ENCODE data around the gene NFIC. TPM values are rescaled to one million over a fixed set of nuclear protein-coding genes. Genes with fewer than 3 reads are reported as not detected.

Gene NFIC
- total RNA-seq, 1 experiment from 2014 or later = 75.6 TPM

GRCh38 chr19:3431760-3432397 is 65.5 kb downstream of the NFIC start:
- POLR2A ChIA-PET (ENCODE audit: unreplicated experiment) = no interaction called here

GRCh38 chr19:3433313-3433712 is 66.9 kb downstream of the NFIC start:
- no peak for TF ChIP-seq EZH2 (IDR thresholded peaks at IDR 0.05; ENCODE audit: low read depth)
- no peak for TF ChIP-seq CTCF (conservative IDR thresholded peaks at IDR 0.05)
- ChIA-PET CTCF (no interaction called here), POLR2A (ENCODE audit: unreplicated experiment) (no interaction called here)
- no peak overlapping the region for H3K4me2 ChIP-seq
- H3F3A ChIP-seq (ENCODE audit: insufficient read depth, low read depth) = peaks cover 11% of the 10 kb centered on the region; the same call in 1 of the 2 replicates
- no peak overlapping the region for H3K27ac ChIP-seq
- no peaks in the 10 kb centered on the region for H3K9me3 ChIP-seq (ENCODE audit: insufficient read depth, low read depth)
- BruUV-seq (replicated peaks) = no TSS peak
- no peak overlapping the region for H2AFZ ChIP-seq
- intact Hi-C loops (cut with micrococcal nuclease; ENCODE audit: unreplicated experiment) = no loop called here
- H3K9me2 ChIP-seq (ENCODE audit: insufficient read depth) = no peaks in the 10 kb centered on the region
- H3K27me3 ChIP-seq (ENCODE audit: insufficient read depth, low read depth) = no peaks in the 10 kb centered on the region
- H3K4me3 ChIP-seq = no peak overlapping the region
- H4K20me1 ChIP-seq (ENCODE audit: insufficient read depth) = no peaks in the 10 kb centered on the region; the same call in 1 of the 2 replicates
- no peaks in the 10 kb centered on the region for H3K4me1 ChIP-seq (replicated peaks; ENCODE audit: insufficient read depth)
- no peaks in the 10 kb centered on the region for H3K36me3 ChIP-seq (ENCODE audit: low read depth)
- H3K79me2 ChIP-seq (ENCODE audit: low read depth) = no peaks in the 10 kb centered on the region
- DNase-seq = no peak

More at GRCh38 chr19:3431760-3432397, 65.5 kb downstream of the NFIC start:
- Histone ChIP-seq H2AFZ (no peak overlapping the region), H3K4me3 (no peak overlapping the region), H3K4me2 (no peak overlapping the region), H3K27ac (no peak overlapping the region), H4K20me1 (ENCODE audit: insufficient read depth) (no peaks in the 10 kb centered on the region; the same call in 1 of the 2 replicates), H3K4me1 (replicated peaks; ENCODE audit: insufficient read depth) (no peaks in the 10 kb centered on the region), H3F3A (ENCODE audit: insufficient read depth, low read depth) (peaks cover 11% of the 10 kb centered on the region; the same call in 1 of the 2 replicates), H3K9me2 (ENCODE audit: insufficient read depth) (no peaks in the 10 kb centered on the region), H3K27me3 (ENCODE audit: insufficient read depth, low read depth) (no peaks in the 10 kb centered on the region), H3K9me3 (ENCODE audit: insufficient read depth, low read depth) (no peaks in the 10 kb centered on the region), H3K79me2 (ENCODE audit: low read depth) (no peaks in the 10 kb centered on the region), H3K36me3 (ENCODE audit: low read depth) (no peaks in the 10 kb centered on the region)
- no peak for DNase-seq
- CTCF ChIA-PET = no interaction called here
- TF ChIP-seq CTCF (conservative IDR thresholded peaks at IDR 0.05) (no peak), EZH2 (IDR thresholded peaks at IDR 0.05; ENCODE audit: low read depth) (no peak)
- intact Hi-C loops (cut with micrococcal nuclease; ENCODE audit: unreplicated experiment) = no loop called here
- no TSS peak for BruUV-seq (replicated peaks)

GRCh38 chr19:3433805-3434540 is 67.6 kb downstream of the NFIC start:
- Histone ChIP-seq H3K4me1 (replicated peaks; ENCODE audit: insufficient read depth) (no peaks in the 10 kb centered on the region), H3K27me3 (ENCODE audit: insufficient read depth, low read depth) (no peaks in the 10 kb centered on the region), H3K27ac (no peak overlapping the region; the same call in 1 of the 2 replicates), H3K9me2 (ENCODE audit: insufficient read depth) (no peaks in the 10 kb centered on the region), H4K20me1 (ENCODE audit: insufficient read depth) (no peaks in the 10 kb centered on the region; the same call in 1 of the 2 replicates), H3F3A (ENCODE audit: insufficient read depth, low read depth) (peaks cover 11% of the 10 kb centered on the region; the same call in 1 of the 2 replicates), H3K9me3 (ENCODE audit: insufficient read depth, low read depth) (no peaks in the 10 kb centered on the region), H3K36me3 (ENCODE audit: low read depth) (no peaks in the 10 kb centered on the region), H3K4me2 (peak overlapping the region; percentile 66; the same call in 1 of the 2 replicates), H3K4me3 (no peak overlapping the region), H2AFZ (no peak overlapping the region), H3K79me2 (ENCODE audit: low read depth) (no peaks in the 10 kb centered on the region)
- BruUV-seq (replicated peaks) = no TSS peak
- no peak for TF ChIP-seq CTCF (conservative IDR thresholded peaks at IDR 0.05)
- no peak for TF ChIP-seq EZH2 (IDR thresholded peaks at IDR 0.05; ENCODE audit: low read depth)
- intact Hi-C loops (cut with micrococcal nuclease; ENCODE audit: unreplicated experiment) = no loop called here
- ChIA-PET CTCF (interaction anchor here (0.6 kb wide), 1 partner anchor 51 kb away, joined by 3 read pairs; no protein-coding TSS in a partner anchor), POLR2A (ENCODE audit: unreplicated experiment) (no interaction called here)
- no peak for DNase-seq
